ENCODE results near the gene MVP.

- TF ChIP-seq POLR2A (IDR thresholded peaks at IDR 0.05) (no peak), EP300 (IDR thresholded peaks at IDR 0.05) (no peak)
Observed at GRCh38 chr16:29893553-29893952, 73.3 kb downstream of the MVP start.

Data from tibial nerve (tissue), 3 donors.